ENCODE measurements around the gene CCNB1IP1. TPM values are rescaled to one million over a fixed set of nuclear protein-coding genes. Genes with fewer than 3 reads are reported as not detected.
"Not testable (repeated sequence)": the region's sequence is repeated elsewhere in the genome, so short reads cannot be mapped to it uniquely, and the experiment has no call there.

Gene CCNB1IP1
- total and polyA plus RNA-seq, 4 donors: 34.6 to 75.4 (median 58.2) TPM

DNA sequence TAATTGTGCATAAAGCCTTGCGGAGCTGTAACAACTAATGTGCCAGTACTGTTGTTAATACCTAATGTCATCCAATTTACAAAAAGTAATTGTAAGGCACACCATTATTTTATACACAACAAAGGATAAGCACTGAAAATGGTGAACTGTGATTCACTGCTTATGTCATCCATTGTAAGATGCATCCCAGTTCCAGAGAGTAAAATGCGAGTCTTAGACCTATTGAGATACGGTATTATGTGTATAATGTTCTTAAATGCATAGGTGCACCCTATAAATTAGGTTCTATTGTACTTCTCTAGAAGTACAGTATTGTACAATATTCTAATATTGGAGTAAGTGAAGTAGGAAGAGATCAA, 10.8 kb upstream of the CCNB1IP1 start:
- H3K4me1 ChIP-seq (ENCODE audit: control insufficient read depth in 1 of 2, insufficient read depth in 2 of 2, low read length in 2 of 2): no peaks in the 10 kb centered on the region
- H3K9me3 ChIP-seq (ENCODE audit: control insufficient read depth, low read length): no peaks in the 10 kb centered on the region
- DNase-seq (no peak), ATAC-seq (ENCODE audit: low FRiP score) (no peak)
- WGBS, 2 donors: 0 to 1% methylated on average over 3 of the region's 3 CpGs
- peaks cover 0 to 2% of the 10 kb centered on the region in 2 donors for H3K36me3 ChIP-seq (ENCODE audit: control insufficient read depth in 1 of 2, insufficient read depth in 2 of 2, low read length in 1 of 2)
- peak overlapping the region; percentile 68 to 79 for H3K4me3 ChIP-seq (ENCODE audit: low read length in 2 of 2)
- intact Hi-C loops (cut with DNase I): loop anchor here (1.0 to 10.0 kb wide), 6 partner anchors 68 to 339 kb away; partner anchors contain the start of genes APEX1 (in 1 of the 2), OSGEP (in 1 of the 2), PIP4P1 (in 1 of the 2) and PNP (in 1 of the 2)
- H3K27me3 ChIP-seq (ENCODE audit: control insufficient read depth in 1 of 2, insufficient read depth in 2 of 2, low read length in 1 of 2): no peaks in the 10 kb centered on the region
- H3K27ac ChIP-seq (ENCODE audit: low read depth in 1 of 2, low read length in 2 of 2): peak overlapping the region in 1 of 2 donors; percentile 30

GRCh38 chr14:20343092-20343861, 10.2 kb upstream of the CCNB1IP1 start, which contains the start of gene PARP2:
TSS of gene PARP2 (plus strand) at chr14:20343635. CDS start at chr14:20343642, 7 bp downstream.
- Histone ChIP-seq H3K9me3 (ENCODE audit: control insufficient read depth, low read length) (no peaks in the 10 kb centered on the region), H3K4me3 (ENCODE audit: low read length in 2 of 2) (peak within 1 kb of the TSS; percentile 92 to 96), H3K27me3 (ENCODE audit: control insufficient read depth in 1 of 2, insufficient read depth in 2 of 2, low read length in 1 of 2) (no peaks in the 10 kb centered on the region), H3K36me3 (ENCODE audit: control insufficient read depth in 1 of 2, insufficient read depth in 2 of 2, low read length in 1 of 2) (peaks cover 0 to 2% of the 10 kb centered on the region in 2 donors), H3K4me1 (ENCODE audit: control insufficient read depth in 1 of 2, insufficient read depth in 2 of 2, low read length in 2 of 2) (no peaks in the 10 kb centered on the region), H3K27ac (ENCODE audit: low read depth in 1 of 2, low read length in 2 of 2) (peak within 1 kb of the TSS; percentile 80 to 94)
- intact Hi-C loops (cut with DNase I): loop anchor here (1.0 to 10.0 kb wide), 6 partner anchors 69 to 340 kb away; partner anchors contain the start of genes APEX1 (in 1 of the 2), OSGEP (in 1 of the 2), PIP4P1 (in 1 of the 2) and PNP (in 1 of the 2)
- ATAC-seq (ENCODE audit: low FRiP score) (peak; percentile 99), DNase-seq (peak; percentile 98 to 99)
- WGBS, 2 donors: 0% methylated on average over 47 to 50 of the region's 50 CpGs

DNA sequence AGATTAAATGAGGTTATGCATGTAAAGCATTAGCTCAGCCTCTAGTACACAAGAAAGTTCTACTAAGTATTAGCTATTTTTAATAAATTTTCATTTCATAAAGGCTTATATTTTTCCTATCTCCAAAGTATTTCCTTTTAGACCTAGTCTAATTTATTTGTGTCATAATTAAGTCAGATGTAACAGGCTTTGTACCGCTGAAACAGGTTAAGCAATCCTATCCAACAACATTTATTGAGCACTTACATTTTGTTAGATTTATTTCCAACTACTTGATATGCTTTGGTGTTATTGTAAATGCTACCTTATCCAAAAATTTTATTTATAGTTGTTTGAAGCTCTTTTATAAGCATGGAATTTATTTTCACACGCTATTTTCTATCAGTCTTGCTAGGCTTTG, 8.6 kb upstream of the CCNB1IP1 start:
- Histone ChIP-seq H3K4me3 (ENCODE audit: low read length in 2 of 2) (no peak overlapping the region), H3K9me3 (ENCODE audit: control insufficient read depth, low read length) (no peaks in the 10 kb centered on the region), H3K4me1 (ENCODE audit: control insufficient read depth in 1 of 2, insufficient read depth in 2 of 2, low read length in 2 of 2) (no peaks in the 10 kb centered on the region), H3K27ac (ENCODE audit: low read depth in 1 of 2, low read length in 2 of 2) (no peak overlapping the region), H3K27me3 (ENCODE audit: control insufficient read depth in 1 of 2, insufficient read depth in 2 of 2, low read length in 1 of 2) (no peaks in the 10 kb centered on the region), H3K36me3 (ENCODE audit: control insufficient read depth in 1 of 2, insufficient read depth in 2 of 2, low read length in 1 of 2) (peaks cover 0 to 2% of the 10 kb centered on the region in 2 donors)
- ATAC-seq (ENCODE audit: low FRiP score) (no peak), DNase-seq (no peak)
- 58 to 64% methylated on average over 2 of the region's 2 CpGs for WGBS, 2 donors
- intact Hi-C loops (cut with DNase I): loop anchor here (2.0 to 10.0 kb wide), 5 partner anchors 71 to 341 kb away; partner anchors contain the start of genes APEX1 (in 1 of the 2), OSGEP (in 1 of the 2), PIP4P1 (in 1 of the 2) and PNP (in 1 of the 2)

DNA sequence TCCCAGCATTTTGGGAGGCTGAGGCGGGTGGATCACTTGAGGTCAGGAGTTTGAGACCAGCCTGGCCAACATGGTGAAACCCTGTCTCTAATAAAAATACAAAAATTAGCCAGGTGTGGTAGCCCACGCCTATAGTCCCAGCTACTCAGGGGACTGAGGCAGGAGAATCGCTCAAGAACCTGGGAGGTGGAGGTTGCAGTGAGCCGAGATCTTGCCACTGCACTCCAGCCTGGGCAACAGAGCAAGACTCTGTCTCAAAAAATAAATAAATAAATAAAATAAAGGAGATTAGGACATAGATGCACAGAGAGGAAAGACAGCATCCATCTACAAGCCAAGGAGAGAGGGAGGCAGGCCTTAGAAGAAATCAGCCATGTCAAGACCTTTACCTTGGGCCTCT, 8.0 kb upstream of the CCNB1IP1 start:
- H3K4me3 ChIP-seq (ENCODE audit: low read length in 2 of 2); ATAC-seq (ENCODE audit: low FRiP score); H3K9me3 ChIP-seq (ENCODE audit: control insufficient read depth, low read length); DNase-seq; H3K4me1 ChIP-seq (ENCODE audit: control insufficient read depth in 1 of 2, insufficient read depth in 2 of 2, low read length in 2 of 2); H3K27ac ChIP-seq (ENCODE audit: low read depth in 1 of 2, low read length in 2 of 2); H3K27me3 ChIP-seq (ENCODE audit: control insufficient read depth in 1 of 2, insufficient read depth in 2 of 2, low read length in 1 of 2); H3K36me3 ChIP-seq (ENCODE audit: control insufficient read depth in 1 of 2, insufficient read depth in 2 of 2, low read length in 1 of 2): not testable (repeated sequence)
- intact Hi-C loops (cut with DNase I): loop anchor here (5.0 to 10.0 kb wide), 4 partner anchors 71 to 341 kb away; partner anchors contain the start of genes PIP4P1 (in 1 of the 2), PNP (in 1 of the 2), RNASE4 (in 1 of the 2) and TEP1 (in 1 of the 2)
- 92 to 100% methylated on average over 4 of the region's 4 CpGs for WGBS, 2 donors

GRCh38 chr14:20334017-20334416, 938 bp upstream of the CCNB1IP1 start:
- WGBS, 2 donors: 73 to 74% methylated on average over 7 of the region's 7 CpGs
- DNase-seq: no peak
- Histone ChIP-seq H3K27ac (ENCODE audit: low read depth in 1 of 2, low read length in 2 of 2) (peak overlapping the region in 1 of 2 donors; percentile 93), H3K9me3 (ENCODE audit: control insufficient read depth, low read length) (no peaks in the 10 kb centered on the region), H3K4me3 (ENCODE audit: low read length in 2 of 2) (no peak overlapping the region), H3K36me3 (ENCODE audit: control insufficient read depth in 1 of 2, insufficient read depth in 2 of 2, low read length in 1 of 2) (no peaks in the 10 kb centered on the region), H3K27me3 (ENCODE audit: control insufficient read depth in 1 of 2, insufficient read depth in 2 of 2, low read length in 1 of 2) (no peaks in the 10 kb centered on the region), H3K4me1 (ENCODE audit: control insufficient read depth in 1 of 2, insufficient read depth in 2 of 2, low read length in 2 of 2) (no peaks in the 10 kb centered on the region)
- intact Hi-C loops (cut with DNase I): loop anchor here in 1 of 2 donors (5.0 to 10.0 kb wide), 2 partner anchors 278 to 651 kb away; partner anchors contain the start of gene METTL17
- no peak for ATAC-seq (ENCODE audit: low FRiP score)

GRCh38 chr14:20333494-20333841, 389 bp upstream of the CCNB1IP1 start:
- intact Hi-C loops (cut with DNase I): loop anchor here in 1 of 2 donors (5.0 to 10.0 kb wide), 2 partner anchors 279 to 651 kb away; partner anchors contain the start of gene METTL17
- ATAC-seq (ENCODE audit: low FRiP score) (peak; percentile 4), DNase-seq (no peak)
- Histone ChIP-seq H3K9me3 (ENCODE audit: control insufficient read depth, low read length) (no peaks in the 10 kb centered on the region), H3K27ac (ENCODE audit: low read depth in 1 of 2, low read length in 2 of 2) (peak overlapping the region in 1 of 2 donors; percentile 93), H3K4me1 (ENCODE audit: control insufficient read depth in 1 of 2, insufficient read depth in 2 of 2, low read length in 2 of 2) (no peaks in the 10 kb centered on the region), H3K27me3 (ENCODE audit: control insufficient read depth in 1 of 2, insufficient read depth in 2 of 2, low read length in 1 of 2) (no peaks in the 10 kb centered on the region), H3K36me3 (ENCODE audit: control insufficient read depth in 1 of 2, insufficient read depth in 2 of 2, low read length in 1 of 2) (no peaks in the 10 kb centered on the region), H3K4me3 (ENCODE audit: low read length in 2 of 2) (no peak overlapping the region)
- WGBS, 2 donors: 1% methylated on average over 3 of the region's 3 CpGs

GRCh38 chr14:20332431-20332787, 670 bp downstream of the CCNB1IP1 start:
- intact Hi-C loops (cut with DNase I): loop anchor here in 1 of 2 donors (5.0 to 10.0 kb wide), 2 partner anchors 280 to 652 kb away; partner anchors contain the start of gene METTL17
- WGBS, 2 donors: 0 to 2% methylated on average over 4 of the region's 4 CpGs

GRCh38 chr14:20331053-20331613, 1.9 kb downstream of the CCNB1IP1 start:
- 65 to 70% methylated on average over 2 of the region's 2 CpGs for WGBS, 2 donors
- ATAC-seq (ENCODE audit: low FRiP score): no peak
- H3K27me3 ChIP-seq (ENCODE audit: control insufficient read depth in 1 of 2, insufficient read depth in 2 of 2, low read length in 1 of 2): no peaks in the 10 kb centered on the region
- H3K4me3 ChIP-seq (ENCODE audit: low read length in 2 of 2): peak overlapping the region in 1 of 2 donors; percentile 26
- H3K9me3 ChIP-seq (ENCODE audit: control insufficient read depth, low read length): no peaks in the 10 kb centered on the region
- intact Hi-C loops (cut with DNase I): loop anchor here in 1 of 2 donors (5.0 to 10.0 kb wide), 2 partner anchors 281 to 654 kb away; partner anchors contain the start of gene METTL17
- H3K4me1 ChIP-seq (ENCODE audit: control insufficient read depth in 1 of 2, insufficient read depth in 2 of 2, low read length in 2 of 2): no peaks in the 10 kb centered on the region
- no peak overlapping the region for H3K27ac ChIP-seq (ENCODE audit: low read depth in 1 of 2, low read length in 2 of 2)
- no peaks in the 10 kb centered on the region for H3K36me3 ChIP-seq (ENCODE audit: control insufficient read depth in 1 of 2, insufficient read depth in 2 of 2, low read length in 1 of 2)
- DNase-seq: no peak

More at GRCh38 chr14:20332431-20332787, 670 bp downstream of the CCNB1IP1 start:
- H3K9me3 ChIP-seq (ENCODE audit: control insufficient read depth, low read length): no peaks in the 10 kb centered on the region
- H3K36me3 ChIP-seq (ENCODE audit: control insufficient read depth in 1 of 2, insufficient read depth in 2 of 2, low read length in 1 of 2): no peaks in the 10 kb centered on the region
- no peak for ATAC-seq (ENCODE audit: low FRiP score)
- peak overlapping the region; percentile 98 for H3K4me3 ChIP-seq (ENCODE audit: low read length in 2 of 2)
- H3K27me3 ChIP-seq (ENCODE audit: control insufficient read depth in 1 of 2, insufficient read depth in 2 of 2, low read length in 1 of 2): no peaks in the 10 kb centered on the region
- H3K27ac ChIP-seq (ENCODE audit: low read depth in 1 of 2, low read length in 2 of 2): peak overlapping the region; percentile 73 to 97
- no peaks in the 10 kb centered on the region for H3K4me1 ChIP-seq (ENCODE audit: control insufficient read depth in 1 of 2, insufficient read depth in 2 of 2, low read length in 2 of 2)
- DNase-seq: no peak

Data from aorta (tissue), 5 donors.